ENCODE data around the gene GNAT1.

DNA sequence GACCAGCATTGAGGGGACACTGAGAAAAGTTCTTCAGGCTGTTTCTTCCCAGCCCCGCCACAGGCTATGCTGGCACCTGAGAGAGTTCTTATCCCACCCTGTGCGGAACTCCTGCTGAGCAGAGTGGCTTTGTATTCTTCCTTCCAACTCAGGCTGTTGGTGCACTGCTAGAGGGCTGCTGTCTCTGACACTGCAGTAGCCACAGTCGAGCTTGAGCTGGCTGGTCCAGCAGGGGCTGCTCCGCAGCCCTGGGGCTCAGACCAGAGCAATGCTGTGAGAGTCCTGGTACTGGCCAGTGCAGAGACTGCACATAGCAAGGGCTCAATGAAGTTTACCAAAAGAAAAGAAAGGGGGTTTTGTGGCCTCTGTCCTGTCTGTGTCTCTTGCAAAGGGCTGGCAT, 48.2 kb downstream of the GNAT1 start:
- TF ChIP-seq, protein P1, sequence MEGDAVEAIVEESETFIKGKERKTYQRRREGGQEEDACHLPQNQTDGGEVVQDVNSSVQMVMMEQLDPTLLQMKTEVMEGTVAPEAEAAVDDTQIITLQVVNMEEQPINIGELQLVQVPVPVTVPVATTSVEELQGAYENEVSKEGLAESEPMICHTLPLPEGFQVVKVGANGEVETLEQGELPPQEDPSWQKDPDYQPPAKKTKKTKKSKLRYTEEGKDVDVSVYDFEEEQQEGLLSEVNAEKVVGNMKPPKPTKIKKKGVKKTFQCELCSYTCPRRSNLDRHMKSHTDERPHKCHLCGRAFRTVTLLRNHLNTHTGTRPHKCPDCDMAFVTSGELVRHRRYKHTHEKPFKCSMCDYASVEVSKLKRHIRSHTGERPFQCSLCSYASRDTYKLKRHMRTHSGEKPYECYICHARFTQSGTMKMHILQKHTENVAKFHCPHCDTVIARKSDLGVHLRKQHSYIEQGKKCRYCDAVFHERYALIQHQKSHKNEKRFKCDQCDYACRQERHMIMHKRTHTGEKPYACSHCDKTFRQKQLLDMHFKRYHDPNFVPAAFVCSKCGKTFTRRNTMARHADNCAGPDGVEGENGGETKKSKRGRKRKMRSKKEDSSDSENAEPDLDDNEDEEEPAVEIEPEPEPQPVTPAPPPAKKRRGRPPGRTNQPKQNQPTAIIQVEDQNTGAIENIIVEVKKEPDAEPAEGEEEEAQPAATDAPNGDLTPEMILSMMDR (IDR thresholded peaks at IDR 0.05), result no peak
- no peak for TF ChIP-seq POLR2A (IDR thresholded peaks at IDR 0.05)

Data from thyroid gland (tissue), 4 donors.